ENCODE results near the gene SLC17A9. TPM values are rescaled to one million over a fixed set of nuclear protein-coding genes. Genes with fewer than 3 reads are reported as not detected.

SLC17A9 gene
- total RNA-seq, 3 donors from 2014 or later, result 2.2 to 4.9 (median 2.7) TPM

- intact Hi-C loops (cut with DNase I; ENCODE audit: low total_unique reads), result no loop called here
- Histone ChIP-seq H3K36me3 (no peaks in the 10 kb centered on the region), H3K27me3 (peaks cover 4 to 85% of the 10 kb centered on the region in 2 donors), H3K9me3 (no peaks in the 10 kb centered on the region), H3K4me3 (no peak overlapping the region), H3K4me1 (no peaks in the 10 kb centered on the region), H3K27ac (no peak overlapping the region)
- no peak for DNase-seq (ENCODE audit: low spot score in 2 of 2)
- TF ChIP-seq CTCF (IDR thresholded peaks at IDR 0.05), result no peak
- TF ChIP-seq POLR2AphosphoS5 (IDR thresholded peaks at IDR 0.05), result no peak
- no peak for TF ChIP-seq POLR2A (IDR thresholded peaks at IDR 0.05)
Observed at GRCh38 chr20:63000958-63001357, 48.4 kb downstream of the SLC17A9 start.

GRCh38 chr20:63002511-63002910, 50.0 kb downstream of the SLC17A9 start:
- Histone ChIP-seq H3K4me1 (peaks cover 0 to 8% of the 10 kb centered on the region in 2 donors), H3K27ac (no peak overlapping the region), H3K4me3 (no peak overlapping the region), H3K36me3 (no peaks in the 10 kb centered on the region), H3K27me3 (peaks cover 14 to 85% of the 10 kb centered on the region in 2 donors), H3K9me3 (no peaks in the 10 kb centered on the region)
- TF ChIP-seq POLR2A (IDR thresholded peaks at IDR 0.05) (no peak), POLR2AphosphoS5 (IDR thresholded peaks at IDR 0.05) (no peak), CTCF (IDR thresholded peaks at IDR 0.05) (no peak)
- intact Hi-C loops (cut with DNase I; ENCODE audit: low total_unique reads), result no loop called here
- DNase-seq (ENCODE audit: low spot score in 2 of 2), result no peak

GRCh38 chr20:63003546-63003945, 51.0 kb downstream of the SLC17A9 start:
- intact Hi-C loops (cut with DNase I; ENCODE audit: low total_unique reads), result no loop called here
- no peaks in the 10 kb centered on the region for H3K9me3 ChIP-seq
- no peaks in the 10 kb centered on the region for H3K36me3 ChIP-seq
- no peak overlapping the region for H3K27ac ChIP-seq
- no peak for TF ChIP-seq CTCF (IDR thresholded peaks at IDR 0.05)
- TF ChIP-seq POLR2AphosphoS5 (IDR thresholded peaks at IDR 0.05), result no peak
- no peak for TF ChIP-seq POLR2A (IDR thresholded peaks at IDR 0.05)
- H3K27me3 ChIP-seq, result peaks cover 23 to 87% of the 10 kb centered on the region in 2 donors
- H3K4me3 ChIP-seq, result no peak overlapping the region
- H3K4me1 ChIP-seq, result peaks cover 1 to 8% of the 10 kb centered on the region in 2 donors
- DNase-seq (ENCODE audit: low spot score in 2 of 2), result no peak

- no peak overlapping the region for H3K4me3 ChIP-seq
- no peak for DNase-seq (ENCODE audit: low spot score in 2 of 2)
- intact Hi-C loops (cut with DNase I; ENCODE audit: low total_unique reads), result loop anchor here (5.0 kb wide), 1 partner anchor 112 kb away; no protein-coding TSS in a partner anchor
- H3K9me3 ChIP-seq, result no peaks in the 10 kb centered on the region
- no peaks in the 10 kb centered on the region for H3K36me3 ChIP-seq
- TF ChIP-seq CTCF (IDR thresholded peaks at IDR 0.05), result no peak
- no peak for TF ChIP-seq POLR2AphosphoS5 (IDR thresholded peaks at IDR 0.05)
- TF ChIP-seq POLR2A (IDR thresholded peaks at IDR 0.05), result no peak
- H3K4me1 ChIP-seq, result peaks cover 6 to 15% of the 10 kb centered on the region in 2 donors
- H3K27ac ChIP-seq, result no peak overlapping the region
- H3K27me3 ChIP-seq, result peaks cover 25 to 87% of the 10 kb centered on the region in 2 donors
Observed at GRCh38 chr20:63004607-63005364, 52.3 kb downstream of the SLC17A9 start.

- H3K9me3 ChIP-seq, result no peaks in the 10 kb centered on the region
- intact Hi-C loops (cut with DNase I; ENCODE audit: low total_unique reads), result loop anchor here (5.0 kb wide), 1 partner anchor 113 kb away; no protein-coding TSS in a partner anchor
- no peak for DNase-seq (ENCODE audit: low spot score in 2 of 2)
- H3K27me3 ChIP-seq, result peaks cover 25 to 88% of the 10 kb centered on the region in 2 donors
- H3K36me3 ChIP-seq, result no peaks in the 10 kb centered on the region
- H3K4me3 ChIP-seq, result no peak overlapping the region
- TF ChIP-seq CTCF (IDR thresholded peaks at IDR 0.05) (no peak), POLR2AphosphoS5 (IDR thresholded peaks at IDR 0.05) (no peak), POLR2A (IDR thresholded peaks at IDR 0.05) (no peak)
- H3K27ac ChIP-seq, result no peak overlapping the region
- H3K4me1 ChIP-seq, result peaks cover 6 to 15% of the 10 kb centered on the region in 2 donors
Observed at GRCh38 chr20:63005365-63005861, 52.9 kb downstream of the SLC17A9 start.
